Measurements from ENCODE around the gene PSMA5. TPM values are rescaled to one million over a fixed set of nuclear protein-coding genes. Genes with fewer than 3 reads are reported as not detected.

Gene PSMA5
- total and polyA plus RNA-seq, 2 of the 13 experiments (the other 11 are each of a cell fraction or from before 2014, with no cell fraction given), result 140 to 169 TPM

- TF ChIP-seq GMEB2 (CRISPR knock-in tag; IDR thresholded peaks at IDR 0.05; ENCODE audit: low read depth) (no peak), ZKSCAN5 (CRISPR knock-in tag; IDR thresholded peaks at IDR 0.05) (peak; percentile 83), POGK (CRISPR knock-in tag; conservative IDR thresholded peaks at IDR 0.05) (peak; percentile 75; the same call in 1 of the 2 replicates), ZFX (CRISPR knock-in tag; IDR thresholded peaks at IDR 0.05; ENCODE audit: low read depth) (peak; percentile 84; the same call in 1 of the 2 replicates), MAZ (IDR thresholded peaks at IDR 0.05; ENCODE audit: borderline replicate concordance, low read depth, low read length) (no peak), MAZ (CRISPR knock-in tag; IDR thresholded peaks at IDR 0.05; ENCODE audit: low read depth) (0 out of 2 replicates have a peak, but pooled peaks have one; percentile 26), PLRG1 (conservative IDR thresholded peaks at IDR 0.05) (no peak), ZNF609 (CRISPR knock-in tag; IDR thresholded peaks at IDR 0.05; ENCODE audit: borderline replicate concordance) (peak; percentile 88; the same call in 1 of the 2 replicates), ZNF891 (CRISPR knock-in tag; IDR thresholded peaks at IDR 0.05) (no peak), KLF6 (CRISPR knock-in tag; IDR thresholded peaks at IDR 0.05) (0 out of 2 replicates have a peak, but pooled peaks have one; percentile 19), RXRA (CRISPR knock-in tag; IDR thresholded peaks at IDR 0.05) (peak; percentile 86), FOXC1 (CRISPR knock-in tag; IDR thresholded peaks at IDR 0.05; ENCODE audit: borderline replicate concordance) (no peak), CBX1 (IDR thresholded peaks at IDR 0.05; ENCODE audit: low read depth) (no peak), RBM39 (IDR thresholded peaks at IDR 0.05; ENCODE audit: low read depth, low read length, poor library complexity, severe bottlenecking) (no peak), MXD3 (CRISPR knock-in tag; IDR thresholded peaks at IDR 0.05) (no peak)
Observed at GRCh38 chr1:109392788-109393616, 33.2 kb downstream of the PSMA5 start (continued).
